ENCODE results near the gene OR2T2.
"Not testable (repeated sequence)": the region's sequence is repeated elsewhere in the genome, so short reads cannot be mapped to it uniquely, and the experiment has no call there.

The OR2T2 gene

GRCh38 chr1:248453619-248454018 is 8.2 kb downstream of the OR2T2 start:
- DNase-seq = not testable (repeated sequence)

- DNase-seq = not testable (repeated sequence)
Observed at GRCh38 chr1:248455045-248455444, 9.6 kb downstream of the OR2T2 start.

- not testable (repeated sequence) for DNase-seq
Observed at GRCh38 chr1:248456635-248457034, 11.2 kb downstream of the OR2T2 start.

GRCh38 chr1:248459117-248459516 is 13.7 kb downstream of the OR2T2 start:
- not testable (repeated sequence) for DNase-seq

GRCh38 chr1:248471154-248471553 is 25.7 kb downstream of the OR2T2 start:
- no peak for DNase-seq

GRCh38 chr1:248472111-248472510 is 26.7 kb downstream of the OR2T2 start:
- DNase-seq = not testable (repeated sequence)

- DNase-seq = not testable (repeated sequence)
Observed at GRCh38 chr1:248473051-248473450, 27.6 kb downstream of the OR2T2 start, which contains the start of gene OR2T3. TSS of gene OR2T3 (plus strand) at chr1:248473351. CDS start at chr1:248473351, 0 bp downstream.

GRCh38 chr1:248475660-248476059 is 30.2 kb downstream of the OR2T2 start:
- not testable (repeated sequence) for DNase-seq

GRCh38 chr1:248481686-248482579 is 36.5 kb downstream of the OR2T2 start:
- peak; percentile 36 for DNase-seq

GRCh38 chr1:248488289-248488688 is 42.9 kb downstream of the OR2T2 start, which contains the start of gene OR2T5:
TSS of gene OR2T5 (plus strand) at chr1:248488589. CDS start at chr1:248488589, 0 bp downstream.
- not testable (repeated sequence) for DNase-seq

- DNase-seq = not testable (repeated sequence)
Observed at GRCh38 chr1:248496661-248497060, 51.2 kb downstream of the OR2T2 start.

- DNase-seq = not testable (repeated sequence)
Observed at GRCh38 chr1:248500305-248501035, 55.0 kb downstream of the OR2T2 start.

All from CD4-positive, alpha-beta T cell treated with Interleukin-21 for 1 hour (primary cell).